HG02642 (cell line): Measurements from ENCODE around the gene EIF4E2.
"Not testable (repeated sequence)": the region's sequence is repeated elsewhere in the genome, so short reads cannot be mapped to it uniquely, and the experiment has no call there.

Experiments used
- ATAC-seq: cut with Tn5 transposase; IDR thresholded peaks from one replicate; pipeline ENCODE4 v1.9.1; 2021; ENCODE audit warnings: mild to moderate bottlenecking; ENCODE audit not compliant: unreplicated experiment, poor library complexity

Gene EIF4E2

GRCh38 chr2:232521098-232521497 lies 29.4 kb upstream of the EIF4E2 start:
- ATAC-seq = no peak

DNA sequence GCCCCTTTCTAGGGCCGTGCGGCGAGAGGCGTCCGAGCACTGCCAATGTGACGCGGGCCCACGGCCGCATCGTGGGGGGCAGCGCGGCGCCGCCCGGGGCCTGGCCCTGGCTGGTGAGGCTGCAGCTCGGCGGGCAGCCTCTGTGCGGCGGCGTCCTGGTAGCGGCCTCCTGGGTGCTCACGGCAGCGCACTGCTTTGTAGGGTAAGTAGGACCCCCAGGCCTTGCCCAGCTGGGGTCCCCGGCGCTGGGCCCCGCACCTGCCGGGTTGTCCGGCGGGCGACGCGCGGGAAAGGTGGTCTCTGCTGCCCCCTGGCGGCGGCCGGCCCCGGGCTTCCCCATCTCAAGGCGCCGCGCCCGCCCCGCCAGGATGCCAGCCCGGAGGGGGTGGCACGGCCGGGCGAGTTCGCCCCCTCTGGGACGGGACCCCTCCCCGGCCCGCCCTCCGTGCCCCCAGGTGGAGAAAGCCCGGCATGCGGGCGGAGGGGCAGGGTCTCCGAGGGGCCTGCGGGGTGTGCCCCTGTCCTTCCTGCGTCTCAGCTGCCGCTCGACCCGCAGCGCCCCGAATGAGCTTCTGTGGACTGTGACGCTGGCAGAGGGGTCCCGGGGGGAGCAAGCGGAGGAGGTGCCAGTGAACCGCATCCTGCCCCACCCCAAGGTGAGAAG lies 28.4 kb upstream of the EIF4E2 start:
- no peak for ATAC-seq

GRCh38 chr2:232522623-232523401 lies 27.7 kb upstream of the EIF4E2 start:
- ATAC-seq = no peak

GRCh38 chr2:232523402-232523681 lies 27.1 kb upstream of the EIF4E2 start:
- ATAC-seq = no peak

GRCh38 chr2:232523682-232524597 lies 26.5 kb upstream of the EIF4E2 start:
- no peak for ATAC-seq

- ATAC-seq = no peak
Measured at GRCh38 chr2:232524771-232525170, 25.7 kb upstream of the EIF4E2 start.

- ATAC-seq = no peak
Measured at GRCh38 chr2:232525199-232525598, 25.3 kb upstream of the EIF4E2 start.

DNA sequence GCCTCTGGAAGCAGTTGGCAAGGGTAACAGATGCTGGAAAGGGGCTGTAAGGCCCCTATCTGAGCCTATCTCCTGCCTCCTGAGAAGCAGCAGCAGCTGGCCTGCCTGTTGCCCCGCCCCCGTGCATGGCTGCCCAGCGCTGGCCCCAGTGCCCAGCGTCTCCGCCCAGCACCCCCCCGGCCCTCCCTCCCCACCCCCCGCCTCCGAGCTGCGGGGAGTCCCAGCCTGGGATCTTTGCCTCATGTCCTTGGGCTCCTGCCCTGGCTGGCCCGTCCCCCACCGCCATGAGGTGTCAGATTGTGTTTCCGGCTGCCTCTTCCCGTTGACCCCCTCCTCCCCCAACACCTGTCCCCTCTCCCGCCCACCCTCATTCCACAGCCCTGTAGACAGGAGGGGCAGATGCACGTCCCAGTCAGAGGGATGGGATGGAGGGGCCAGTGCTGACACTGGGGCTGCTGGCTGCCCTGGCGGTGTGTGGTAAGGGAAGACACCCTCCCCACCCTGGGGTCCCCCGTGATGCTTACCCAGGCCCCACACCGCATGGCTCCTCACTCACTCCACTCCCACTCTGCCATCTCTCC lies 24.6 kb upstream of the EIF4E2 start, which contains the start of gene CHRND:
CHRND (plus strand) TSS at position 370 of the 581 bp plus-strand sequence; CDS start at position 426, 56 bp downstream.
- ATAC-seq = no peak

GRCh38 chr2:232526372-232526941 lies 24.0 kb upstream of the EIF4E2 start:
- no peak for ATAC-seq

DNA sequence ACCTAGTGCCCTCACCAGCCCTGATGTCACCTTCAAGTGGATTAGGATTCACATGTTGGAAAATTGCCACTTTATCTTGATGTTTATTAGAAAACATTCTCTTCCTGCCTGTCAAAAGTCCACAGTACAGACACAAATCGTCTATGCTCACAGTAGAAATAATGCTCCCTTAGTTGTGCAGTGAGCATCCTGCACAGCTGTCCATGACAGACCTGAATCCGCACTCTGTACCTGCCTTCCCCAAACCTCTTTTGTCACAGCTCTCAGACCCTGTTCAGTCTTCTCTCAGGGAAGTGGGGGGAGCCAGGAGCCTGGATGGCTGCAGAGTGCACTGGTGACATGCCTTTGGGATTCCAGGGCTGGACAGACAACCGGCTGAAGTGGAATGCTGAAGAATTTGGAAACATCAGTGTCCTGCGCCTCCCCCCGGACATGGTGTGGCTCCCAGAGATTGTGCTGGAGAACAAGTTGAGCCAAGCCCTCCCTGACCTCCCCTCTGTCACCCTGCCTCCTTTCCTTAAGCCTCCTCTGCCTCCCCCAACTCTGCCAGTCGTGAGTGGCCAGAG lies 22.5 kb upstream of the EIF4E2 start:
- ATAC-seq = no peak

DNA sequence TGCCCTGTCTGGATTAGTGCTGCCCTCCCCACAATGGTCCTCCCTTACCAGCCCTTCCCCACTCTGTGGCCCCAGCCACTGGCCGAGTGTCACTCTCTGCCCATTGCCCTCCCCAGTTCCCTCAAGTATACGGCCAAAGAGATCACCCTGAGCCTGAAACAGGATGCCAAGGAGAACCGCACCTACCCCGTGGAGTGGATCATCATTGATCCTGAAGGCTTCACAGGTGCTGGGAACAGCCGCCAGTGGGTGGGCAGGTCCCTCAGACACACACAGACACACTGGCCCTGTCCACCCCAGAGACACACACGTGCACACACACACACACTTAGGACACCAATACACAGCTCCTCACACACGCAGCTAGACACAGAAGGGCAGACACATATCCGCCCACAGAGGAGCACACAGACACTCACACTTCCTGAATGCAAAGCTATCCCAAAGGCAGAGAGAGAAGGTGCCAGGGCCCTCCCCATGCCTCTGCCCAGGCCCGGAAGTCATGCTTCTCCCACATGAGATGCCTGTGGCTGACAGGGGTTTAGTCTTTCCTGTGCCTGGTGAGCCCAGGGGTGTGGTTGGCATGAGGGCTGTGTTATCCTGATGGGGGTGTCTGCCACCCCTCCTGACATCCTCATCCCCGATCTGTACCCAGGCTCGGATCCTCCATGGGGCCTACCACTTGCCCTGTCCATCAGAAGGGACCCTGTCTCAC lies 21.6 kb upstream of the EIF4E2 start:
- no peak for ATAC-seq

GRCh38 chr2:232529806-232530547 lies 20.5 kb upstream of the EIF4E2 start:
- ATAC-seq = no peak

DNA sequence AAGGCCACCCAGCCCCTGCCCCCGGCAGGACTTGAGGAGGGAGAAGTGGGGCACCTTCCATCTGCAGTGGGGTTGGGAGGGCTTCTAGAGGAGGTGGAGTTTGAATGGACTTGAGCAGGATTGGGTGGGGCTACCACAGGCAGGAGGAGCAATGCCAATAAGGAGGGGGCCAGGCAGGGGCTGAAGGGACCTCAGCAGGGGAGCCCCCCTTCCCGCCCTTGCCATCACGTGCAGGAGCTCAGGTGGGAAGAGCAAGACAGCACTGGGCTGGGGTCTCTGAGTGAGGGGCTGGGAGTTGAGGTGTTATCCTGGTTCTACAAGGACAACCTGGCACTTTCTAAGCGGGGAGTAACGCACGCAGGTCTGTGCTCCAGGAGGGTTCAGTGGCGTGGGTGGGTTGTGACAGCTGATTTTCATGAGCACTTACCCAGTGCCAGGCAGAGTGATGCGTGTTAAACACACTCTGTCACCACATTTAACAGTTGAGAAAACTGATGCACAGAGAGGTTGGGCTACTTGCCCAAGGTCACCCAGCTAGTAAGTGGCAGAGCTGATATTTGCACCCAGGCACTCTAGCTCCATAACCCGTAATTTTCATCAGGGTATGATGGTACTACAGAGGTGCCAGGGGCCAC lies 19.7 kb upstream of the EIF4E2 start:
- no peak for ATAC-seq

DNA sequence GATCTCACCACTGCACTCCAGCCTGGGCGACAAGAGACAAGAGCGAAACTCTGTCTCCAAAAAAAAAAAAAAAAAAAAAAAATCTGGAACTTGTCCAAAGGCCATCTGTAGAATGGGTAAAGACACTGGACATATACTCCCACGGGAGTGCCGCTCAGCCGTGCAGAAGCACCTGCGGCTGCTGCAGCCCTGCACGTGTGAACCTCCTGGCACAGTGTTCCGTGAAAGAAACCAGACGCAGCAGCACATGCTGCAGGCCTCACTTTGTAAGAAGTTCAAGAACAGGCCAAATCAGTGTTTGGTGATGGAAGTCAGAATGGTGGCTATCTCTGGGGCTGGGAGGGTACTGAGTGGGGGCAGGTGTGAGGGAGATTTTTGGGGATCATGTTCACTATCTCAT lies 18.1 kb upstream of the EIF4E2 start:
- no peak for ATAC-seq

DNA sequence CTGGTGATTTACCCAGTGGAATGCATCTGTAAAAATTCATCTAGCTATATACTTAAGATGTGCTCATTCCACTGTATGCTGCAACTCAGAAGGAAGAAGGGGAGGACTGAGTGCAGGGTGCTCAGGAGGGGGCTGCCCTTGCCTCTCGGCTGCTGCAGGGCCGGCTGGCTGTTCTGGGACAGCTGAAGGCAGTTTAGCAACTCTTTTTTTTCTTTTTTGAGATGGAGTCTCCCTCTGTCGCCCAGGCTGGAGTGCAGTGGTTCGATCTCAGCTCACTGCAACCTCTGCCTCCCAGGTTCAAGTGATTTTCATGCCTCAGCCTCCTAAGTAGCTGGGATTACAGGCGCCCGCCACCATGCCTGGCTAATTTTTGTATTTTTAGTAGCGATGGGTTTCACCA lies 17.7 kb upstream of the EIF4E2 start:
- not testable (repeated sequence) for ATAC-seq

DNA sequence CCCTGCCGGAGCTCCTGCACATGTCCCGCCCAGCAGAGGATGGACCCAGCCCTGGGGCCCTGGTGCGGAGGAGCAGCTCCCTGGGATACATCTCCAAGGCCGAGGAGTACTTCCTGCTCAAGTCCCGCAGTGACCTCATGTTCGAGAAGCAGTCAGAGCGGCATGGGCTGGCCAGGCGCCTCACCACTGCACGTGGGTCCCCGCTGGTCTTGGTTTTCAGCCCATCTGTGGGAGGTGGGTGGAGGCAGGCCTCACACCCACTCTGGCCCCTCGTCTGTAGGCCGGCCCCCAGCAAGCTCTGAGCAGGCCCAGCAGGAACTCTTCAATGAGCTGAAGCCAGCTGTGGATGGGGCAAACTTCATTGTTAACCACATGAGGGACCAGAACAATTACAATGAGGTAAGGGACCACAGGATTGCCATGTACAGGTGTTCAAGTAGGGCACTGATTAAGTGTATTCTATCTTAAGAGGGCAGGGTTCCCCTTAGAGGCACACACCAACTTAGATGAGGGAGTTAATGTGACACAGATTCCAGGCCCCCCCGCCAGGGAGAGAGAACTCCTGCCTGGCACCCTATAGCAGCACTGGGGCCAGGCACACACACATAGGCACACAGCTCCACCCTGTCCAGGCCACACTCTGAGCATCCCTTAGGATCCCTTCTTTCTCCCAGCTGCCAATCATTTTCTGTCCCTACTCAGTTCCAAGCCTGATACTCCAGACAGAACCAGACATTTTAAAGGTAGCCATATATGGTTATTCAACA lies 16.4 kb upstream of the EIF4E2 start:
- ATAC-seq = no peak

GRCh38 chr2:232534940-232535651 lies 15.4 kb upstream of the EIF4E2 start:
- ATAC-seq = no peak
